HG03095 (cell line): Measurements from ENCODE around the gene TAS2R46.
A peak's percentile ranks its signal among the peaks of the same experiment; 100 is the strongest.
"Not testable (repeated sequence)": the region's sequence is repeated elsewhere in the genome, so short reads cannot be mapped to it uniquely, and the experiment has no call there.

ENCODE experiments used
- ATAC-seq: cut with Tn5 transposase; IDR thresholded peaks from one replicate; pipeline ENCODE4 v1.9.1; 2021; ENCODE audit warnings: moderate library complexity; ENCODE audit not compliant: unreplicated experiment

TAS2R46 gene

GRCh38 chr12:11062194-11062593 lies at the start of gene TAS2R46:
Gene TAS2R46 (minus strand): TSS chr12:11062294. CDS start chr12:11062294, 0 bp downstream.
- not testable (repeated sequence) for ATAC-seq

GRCh38 chr12:11111213-11111612 lies 49.1 kb upstream of the TAS2R46 start:
- ATAC-seq: not testable (repeated sequence)

GRCh38 chr12:11108862-11109261 lies 46.8 kb upstream of the TAS2R46 start:
- no peak for ATAC-seq

GRCh38 chr12:11107719-11108118 lies 45.6 kb upstream of the TAS2R46 start:
- ATAC-seq: no peak

GRCh38 chr12:11106288-11106687 lies 44.2 kb upstream of the TAS2R46 start:
- ATAC-seq: no peak

- ATAC-seq: no peak
These were observed 43.5 kb upstream of the TAS2R46 start for GRCh38 chr12:11105546-11105945.

GRCh38 chr12:11094910-11095309 lies 32.8 kb upstream of the TAS2R46 start:
- peak; percentile 76 for ATAC-seq

GRCh38 chr12:11092128-11092527 lies 30.0 kb upstream of the TAS2R46 start, which contains the start of gene TAS2R43:
Gene TAS2R43 (minus strand): TSS chr12:11092313. CDS start chr12:11092229, 84 bp downstream.
- ATAC-seq: no peak

GRCh38 chr12:11089246-11089645 lies 27.2 kb upstream of the TAS2R46 start:
- no peak for ATAC-seq

GRCh38 chr12:11085419-11085818 lies 23.3 kb upstream of the TAS2R46 start:
- ATAC-seq: peak; percentile 85

GRCh38 chr12:11081987-11082386 lies 19.9 kb upstream of the TAS2R46 start:
- no peak for ATAC-seq

- ATAC-seq: no peak
These were observed 16.2 kb upstream of the TAS2R46 start for GRCh38 chr12:11078246-11078645.

- ATAC-seq: peak; percentile 57
These were observed 13.5 kb upstream of the TAS2R46 start for GRCh38 chr12:11075642-11076041.

- no peak for ATAC-seq
These were observed 9.3 kb upstream of the TAS2R46 start for GRCh38 chr12:11071414-11071813.

- no peak for ATAC-seq
These were observed 8.9 kb upstream of the TAS2R46 start for GRCh38 chr12:11070999-11071398.

GRCh38 chr12:11069854-11070365 lies 7.8 kb upstream of the TAS2R46 start:
- no peak for ATAC-seq

GRCh38 chr12:11067514-11067913 lies 5.4 kb upstream of the TAS2R46 start:
- ATAC-seq: no peak

GRCh38 chr12:11059784-11060183 lies 2.3 kb downstream of the TAS2R46 start:
- ATAC-seq: no peak

GRCh38 chr12:11059041-11059440 lies 3.1 kb downstream of the TAS2R46 start:
- ATAC-seq: no peak

GRCh38 chr12:11055306-11055705 lies 6.8 kb downstream of the TAS2R46 start:
- ATAC-seq: no peak

GRCh38 chr12:11049806-11050531 lies 12.1 kb downstream of the TAS2R46 start:
- not testable (repeated sequence) for ATAC-seq

- ATAC-seq: not testable (repeated sequence)
These were observed 20.7 kb downstream of the TAS2R46 start for GRCh38 chr12:11041366-11041765.

- ATAC-seq: no peak
These were observed 21.9 kb downstream of the TAS2R46 start for GRCh38 chr12:11040162-11040561.
